ENCODE measurements around the gene STX1A. TPM values are rescaled to one million over a fixed set of nuclear protein-coding genes. Genes with fewer than 3 reads are reported as not detected.

Gene STX1A
- total and polyA plus RNA-seq, 11 donors = 1.1 to 3.6 (median 1.7) TPM

- Histone ChIP-seq H3K27ac (no peak overlapping the region), H3K9me3 (no peaks in the 10 kb centered on the region), H3K4me1 (peaks cover 0 to 20% (median 8%) of the 10 kb centered on the region in 12 donors), H3K4me3 (no peak overlapping the region), H3K36me3 (peaks cover 0 to 3% (median 0%) of the 10 kb centered on the region in 9 donors), H3K27me3 (no peaks in the 10 kb centered on the region)
- TF ChIP-seq CTCF (IDR thresholded peaks at IDR 0.05) (no peak), POLR2A (IDR thresholded peaks at IDR 0.05) (no peak)
- ATAC-seq (no peak), DNase-seq (peak in 1 of 5 donors; percentile 28)
- intact Hi-C loops (cut with DNase I) = no loop called here
- WGBS, 4 donors = 92 to 95% (median 93%) methylated on average over 15 of the region's 15 CpGs
Observed at GRCh38 chr7:73671857-73672445, 47.5 kb downstream of the STX1A start.

- ATAC-seq (no peak), DNase-seq (no peak)
- WGBS, 4 donors = 45 to 63% (median 52%) methylated on average over 4 to 12 of the region's 12 CpGs
- Histone ChIP-seq H3K36me3 (peaks cover 0 to 3% (median 0%) of the 10 kb centered on the region in 9 donors), H3K4me1 (peaks cover 0 to 20% (median 8%) of the 10 kb centered on the region in 12 donors), H3K27me3 (no peaks in the 10 kb centered on the region), H3K27ac (no peak overlapping the region), H3K4me3 (no peak overlapping the region), H3K9me3 (no peaks in the 10 kb centered on the region)
- TF ChIP-seq CTCF (IDR thresholded peaks at IDR 0.05) (no peak), POLR2A (IDR thresholded peaks at IDR 0.05) (no peak)
- intact Hi-C loops (cut with DNase I) = no loop called here
Observed at GRCh38 chr7:73671322-73671661, 48.2 kb downstream of the STX1A start.

- Histone ChIP-seq H3K4me1 (peaks cover 0 to 20% (median 8%) of the 10 kb centered on the region in 12 donors), H3K9me3 (no peaks in the 10 kb centered on the region), H3K4me3 (no peak overlapping the region), H3K36me3 (peaks cover 0 to 3% (median 0%) of the 10 kb centered on the region in 9 donors), H3K27ac (no peak overlapping the region), H3K27me3 (no peaks in the 10 kb centered on the region)
- intact Hi-C loops (cut with DNase I) = loop anchor here in 9 of 10 donors (5.0 to 10.0 kb wide), 5 partner anchors 47 to 67 kb away; partner anchors contain the start of genes STX1A (in 2 of the 9) and ABHD11 (in 1 of the 9)
- WGBS, 4 donors = 84 to 90% (median 85%) methylated on average over 12 of the region's 12 CpGs
- DNase-seq (peak in 1 of 5 donors; percentile 51), ATAC-seq (no peak)
- TF ChIP-seq CTCF (IDR thresholded peaks at IDR 0.05) = no peak
- no peak for TF ChIP-seq POLR2A (IDR thresholded peaks at IDR 0.05)
Observed at GRCh38 chr7:73669858-73670385, 49.5 kb downstream of the STX1A start.

GRCh38 chr7:73669288-73669701, 50.2 kb downstream of the STX1A start:
- Histone ChIP-seq H3K4me3 (peak overlapping the region in 1 of 12 donors; percentile 68), H3K27ac (no peak overlapping the region), H3K9me3 (no peaks in the 10 kb centered on the region), H3K36me3 (peaks cover 0 to 3% (median 0%) of the 10 kb centered on the region in 9 donors), H3K27me3 (no peaks in the 10 kb centered on the region), H3K4me1 (peaks cover 0 to 20% (median 8%) of the 10 kb centered on the region in 12 donors)
- 81 to 94% (median 86%) methylated on average over 11 to 19 of the region's 19 CpGs for WGBS, 4 donors
- DNase-seq = peak in 1 of 5 donors; percentile 45
- no peak for ATAC-seq
- intact Hi-C loops (cut with DNase I) = loop anchor here in 9 of 10 donors (5.0 to 10.0 kb wide), 5 partner anchors 48 to 68 kb away; partner anchors contain the start of genes STX1A (in 2 of the 9) and ABHD11 (in 1 of the 9)
- TF ChIP-seq CTCF (IDR thresholded peaks at IDR 0.05) = no peak
- TF ChIP-seq POLR2A (IDR thresholded peaks at IDR 0.05) = no peak

Data from heart left ventricle (tissue), 16 donors.